OCI-LY3 (cell line): ENCODE data around the gene LTBP3.

ENCODE experiments used
- EZH2phosphoT487 ChIP-seq: fragments of 200-600 bp; shearing (Covaris generic); IDR thresholded peaks from 2 replicates; pipeline ENCODE4 v1.6.1; 2018; ENCODE audit warnings: antibody characterized with exemption, mixed run types, low read depth
- TF ChIP-seq, protein P1 (sequence below): fragments of 200-600, 300-600 bp; sonication (generic); IDR thresholded peaks from 2 replicates; pipeline ENCODE4 v1.5.1; 2014; ENCODE audit warnings: antibody characterized with exemption, low read length, low read depth

DNA sequence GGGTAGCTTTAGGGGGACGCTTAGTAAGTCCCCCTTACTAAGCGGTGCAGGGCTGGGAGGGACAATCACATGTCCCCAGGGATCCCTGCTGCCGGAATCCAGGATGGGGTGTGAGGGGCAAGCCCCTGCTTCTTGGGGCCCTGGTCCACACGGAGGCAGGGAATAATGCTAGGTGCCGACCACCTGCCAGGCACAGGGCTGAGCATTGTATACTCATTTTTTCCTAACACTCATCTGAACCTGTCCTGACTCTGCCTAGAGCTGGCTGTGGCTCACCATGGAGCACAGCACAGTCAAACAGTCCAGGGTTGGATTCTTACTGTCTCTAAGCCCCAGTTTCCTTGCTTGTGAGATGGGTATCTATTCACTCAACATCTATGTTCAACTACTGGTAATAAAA is 1.4 kb upstream of the LTBP3 start:
- TF ChIP-seq, protein P1, sequence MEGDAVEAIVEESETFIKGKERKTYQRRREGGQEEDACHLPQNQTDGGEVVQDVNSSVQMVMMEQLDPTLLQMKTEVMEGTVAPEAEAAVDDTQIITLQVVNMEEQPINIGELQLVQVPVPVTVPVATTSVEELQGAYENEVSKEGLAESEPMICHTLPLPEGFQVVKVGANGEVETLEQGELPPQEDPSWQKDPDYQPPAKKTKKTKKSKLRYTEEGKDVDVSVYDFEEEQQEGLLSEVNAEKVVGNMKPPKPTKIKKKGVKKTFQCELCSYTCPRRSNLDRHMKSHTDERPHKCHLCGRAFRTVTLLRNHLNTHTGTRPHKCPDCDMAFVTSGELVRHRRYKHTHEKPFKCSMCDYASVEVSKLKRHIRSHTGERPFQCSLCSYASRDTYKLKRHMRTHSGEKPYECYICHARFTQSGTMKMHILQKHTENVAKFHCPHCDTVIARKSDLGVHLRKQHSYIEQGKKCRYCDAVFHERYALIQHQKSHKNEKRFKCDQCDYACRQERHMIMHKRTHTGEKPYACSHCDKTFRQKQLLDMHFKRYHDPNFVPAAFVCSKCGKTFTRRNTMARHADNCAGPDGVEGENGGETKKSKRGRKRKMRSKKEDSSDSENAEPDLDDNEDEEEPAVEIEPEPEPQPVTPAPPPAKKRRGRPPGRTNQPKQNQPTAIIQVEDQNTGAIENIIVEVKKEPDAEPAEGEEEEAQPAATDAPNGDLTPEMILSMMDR = no peak
- no peak for TF ChIP-seq EZH2phosphoT487
